Nephron progenitor cell (in vitro differentiated cells): ENCODE measurements around the gene PARD3B.
A peak's percentile ranks its signal among the peaks of the same experiment; 100 is the strongest.

Experiments used
- DNase-seq: peaks from one replicate; pipeline ENCODE4 v3.0.0; 2021
- H3K27ac Mint-ChIP-seq: 2 replicates; pipeline ENCODE4 v1.8.0; 2021; ENCODE audit warnings: mild to moderate bottlenecking, moderate library complexity, mixed read lengths
- H3K27me3 Mint-ChIP-seq: 2 replicates; pipeline ENCODE4 v1.8.0; 2021; ENCODE audit warnings: mild to moderate bottlenecking, low read depth, mixed read lengths; ENCODE audit not compliant: poor library complexity
- H3K36me3 Mint-ChIP-seq: 2 replicates; pipeline ENCODE4 v1.8.0; 2021; ENCODE audit warnings: low read depth, mixed read lengths
- H3K4me1 Mint-ChIP-seq: 2 replicates; pipeline ENCODE4 v1.8.0; 2021; ENCODE audit warnings: mixed read lengths
- H3K4me3 Mint-ChIP-seq: 2 replicates; pipeline ENCODE4 v1.8.0; 2021; ENCODE audit warnings: mild to moderate bottlenecking, moderate library complexity, mixed read lengths
- H3K9me3 Mint-ChIP-seq: 2 replicates; pipeline ENCODE4 v1.8.0; 2021; ENCODE audit warnings: mild to moderate bottlenecking, moderate library complexity, mixed read lengths
- CTCF ChIP-seq: fragments of 200-600 bp; sonication (generic); IDR thresholded peaks from 2 replicates; pipeline ENCODE4 v1.5.0; 2021; ENCODE audit warnings: antibody characterized with exemption

Gene PARD3B

GRCh38 chr2:205055251-205055650, 510.0 kb downstream of the PARD3B start:
- no peak overlapping the region for H3K27ac Mint-ChIP-seq
- peaks cover 12% of the 10 kb centered on the region for H3K4me1 Mint-ChIP-seq
- peaks cover 16% of the 10 kb centered on the region for H3K36me3 Mint-ChIP-seq
- DNase-seq: no peak
- no peak overlapping the region for H3K4me3 Mint-ChIP-seq
- TF ChIP-seq CTCF: no peak
- peaks cover 18% of the 10 kb centered on the region for H3K9me3 Mint-ChIP-seq
- H3K27me3 Mint-ChIP-seq: no peaks in the 10 kb centered on the region

DNA sequence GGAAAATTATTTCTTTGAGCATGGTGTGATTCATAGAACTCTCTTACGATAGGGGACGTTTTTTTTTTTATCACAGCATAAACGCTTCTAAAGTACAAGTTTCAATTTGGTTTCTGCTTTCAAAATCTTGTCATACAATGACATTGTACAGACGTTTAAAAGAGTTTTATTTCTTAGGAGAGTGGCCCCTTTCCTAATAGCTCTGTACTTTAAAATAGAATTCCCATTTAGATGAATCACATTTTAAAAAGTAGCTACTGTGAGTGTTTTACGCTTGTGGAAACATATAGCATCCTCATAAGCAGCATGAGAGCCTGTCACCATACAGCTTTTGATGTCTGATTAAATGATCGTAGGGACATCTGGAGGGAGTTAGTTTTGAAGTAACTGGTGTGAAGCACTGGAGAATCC, 510.9 kb downstream of the PARD3B start:
- no peak overlapping the region for H3K27ac Mint-ChIP-seq
- no peak for DNase-seq
- no peak for TF ChIP-seq CTCF
- H3K36me3 Mint-ChIP-seq: peaks cover 16% of the 10 kb centered on the region
- H3K4me3 Mint-ChIP-seq: no peak overlapping the region
- no peaks in the 10 kb centered on the region for H3K27me3 Mint-ChIP-seq
- H3K9me3 Mint-ChIP-seq: peaks cover 18% of the 10 kb centered on the region
- peaks cover 11% of the 10 kb centered on the region for H3K4me1 Mint-ChIP-seq

DNA sequence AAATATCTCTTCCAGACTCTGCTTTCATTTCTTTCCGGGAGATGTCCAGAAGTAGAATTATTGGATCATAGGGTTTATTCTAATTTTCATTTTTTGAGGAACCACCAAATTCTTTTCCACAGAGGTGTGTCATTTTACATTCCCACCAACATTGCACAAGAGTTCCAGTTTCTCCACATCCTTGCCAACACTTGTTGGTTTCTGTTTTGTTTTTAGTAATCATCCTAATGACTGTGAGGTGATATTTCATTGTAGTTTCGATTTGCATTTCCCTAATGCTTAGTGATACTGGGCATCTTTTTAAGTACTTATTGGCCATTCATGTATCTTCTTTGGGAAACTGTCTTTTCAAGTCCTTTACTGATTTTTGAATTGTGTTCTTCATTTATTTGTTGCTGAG, 513.1 kb downstream of the PARD3B start:
- no peak for DNase-seq
- peaks cover 16% of the 10 kb centered on the region for H3K36me3 Mint-ChIP-seq
- H3K9me3 Mint-ChIP-seq: peaks cover 18% of the 10 kb centered on the region
- H3K4me1 Mint-ChIP-seq: peaks cover 12% of the 10 kb centered on the region
- no peak overlapping the region for H3K4me3 Mint-ChIP-seq
- no peak for TF ChIP-seq CTCF
- no peak overlapping the region for H3K27ac Mint-ChIP-seq
- no peaks in the 10 kb centered on the region for H3K27me3 Mint-ChIP-seq

GRCh38 chr2:205060269-205060668, 515.0 kb downstream of the PARD3B start:
- no peak for DNase-seq
- no peak for TF ChIP-seq CTCF
- Mint-ChIP-seq H3K27me3 (no peaks in the 10 kb centered on the region), H3K9me3 (peaks cover 18% of the 10 kb centered on the region), H3K4me1 (peaks cover 19% of the 10 kb centered on the region), H3K36me3 (peaks cover 16% of the 10 kb centered on the region), H3K27ac (no peak overlapping the region), H3K4me3 (no peak overlapping the region)

DNA sequence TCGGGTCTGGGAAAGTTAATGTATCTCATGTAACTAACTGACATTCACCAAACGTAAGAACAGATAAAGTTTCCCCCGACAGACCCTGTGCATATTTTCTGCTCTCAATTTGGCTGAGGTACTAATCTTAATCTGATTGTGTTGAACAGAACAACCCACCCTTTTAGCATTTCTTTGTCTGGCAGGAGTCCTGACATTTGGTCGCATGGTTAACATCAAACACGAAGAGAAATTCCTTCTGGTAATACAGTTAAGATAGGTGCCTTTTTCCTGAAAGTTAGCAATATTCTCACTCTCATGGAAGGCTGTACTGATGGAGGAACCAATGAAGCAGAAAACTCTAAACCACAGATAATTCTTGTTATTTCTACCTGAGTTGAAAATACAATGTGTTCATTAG, 520.8 kb downstream of the PARD3B start:
- no peaks in the 10 kb centered on the region for H3K36me3 Mint-ChIP-seq
- no peaks in the 10 kb centered on the region for H3K27me3 Mint-ChIP-seq
- H3K4me3 Mint-ChIP-seq: no peak overlapping the region
- DNase-seq: no peak
- H3K27ac Mint-ChIP-seq: no peak overlapping the region
- no peaks in the 10 kb centered on the region for H3K9me3 Mint-ChIP-seq
- peaks cover 13% of the 10 kb centered on the region for H3K4me1 Mint-ChIP-seq
- no peak for TF ChIP-seq CTCF

- peak overlapping the region; percentile 62 for H3K27ac Mint-ChIP-seq
- DNase-seq: no peak
- H3K9me3 Mint-ChIP-seq: no peaks in the 10 kb centered on the region
- no peak for TF ChIP-seq CTCF
- H3K4me3 Mint-ChIP-seq: no peak overlapping the region
- H3K4me1 Mint-ChIP-seq: peaks cover under 1% of the 10 kb centered on the region
- no peaks in the 10 kb centered on the region for H3K36me3 Mint-ChIP-seq
- H3K27me3 Mint-ChIP-seq: no peaks in the 10 kb centered on the region
These were observed 524.7 kb downstream of the PARD3B start for GRCh38 chr2:205069928-205070327.
